Right renal pelvis (tissue), 4 donors: ENCODE measurements around the gene COL8A2. TPM values are rescaled to one million over a fixed set of nuclear protein-coding genes. Genes with fewer than 3 reads are reported as not detected.

Experiments
- DNase-seq, 4 donors: peaks; one replicate each; pipeline ENCODE4 v3.0.0-alpha.2; 2013; ENCODE audit warnings: low read depth in 4 of 4, low spot score in 3 of 4, missing footprints in 1 of 4
- polyA plus RNA-seq, 4 donors: library from polyadenylated mRNA; unstranded; fragments of 120-200 nt; gene quantifications; one replicate each; pipeline ENCODE4 v1.2.1, GENCODE V29; 2013; ENCODE audit not compliant: insufficient read length in 4 of 4

COL8A2 gene
- polyA plus RNA-seq, 4 donors: 1.4 to 3.8 (median 1.9) TPM

- no peak for DNase-seq
Observed at GRCh38 chr1:36115931-36116330, 9.1 kb downstream of the COL8A2 start.

- no peak for DNase-seq
Observed at GRCh38 chr1:36115200-36115669, 9.8 kb downstream of the COL8A2 start.

- no peak for DNase-seq
Observed at GRCh38 chr1:36114371-36114770, 10.7 kb downstream of the COL8A2 start.

- DNase-seq: no peak
Observed at GRCh38 chr1:36112823-36113222, 12.2 kb downstream of the COL8A2 start.

- no peak for DNase-seq
Observed at GRCh38 chr1:36111151-36111550, 13.9 kb downstream of the COL8A2 start.

GRCh38 chr1:36109041-36109679, 15.9 kb downstream of the COL8A2 start:
- DNase-seq: no peak

- DNase-seq: no peak
Observed at GRCh38 chr1:36108314-36108713, 16.7 kb downstream of the COL8A2 start.

- no peak for DNase-seq
Observed at GRCh38 chr1:36107394-36107793, 17.6 kb downstream of the COL8A2 start.

GRCh38 chr1:36106269-36106668, 18.8 kb downstream of the COL8A2 start:
- DNase-seq: no peak

GRCh38 chr1:36101546-36101945, 23.5 kb downstream of the COL8A2 start:
- no peak for DNase-seq

- no peak for DNase-seq
Observed at GRCh38 chr1:36100376-36100775, 24.6 kb downstream of the COL8A2 start.

GRCh38 chr1:36099681-36100341, 25.2 kb downstream of the COL8A2 start:
- peak in 2 of 4 donors; percentile 46 to 65 for DNase-seq

- DNase-seq: no peak
Observed at GRCh38 chr1:36098650-36099365, 26.2 kb downstream of the COL8A2 start.

- DNase-seq: no peak
Observed at GRCh38 chr1:36097693-36098585, 27.1 kb downstream of the COL8A2 start.

- no peak for DNase-seq
Observed at GRCh38 chr1:36096500-36097432, 28.3 kb downstream of the COL8A2 start.

GRCh38 chr1:36095760-36096405, 29.1 kb downstream of the COL8A2 start:
- no peak for DNase-seq

GRCh38 chr1:36094621-36095061, 30.4 kb downstream of the COL8A2 start:
- no peak for DNase-seq

- DNase-seq: no peak
Observed at GRCh38 chr1:36093929-36094328, 31.1 kb downstream of the COL8A2 start.

- no peak for DNase-seq
Observed at GRCh38 chr1:36093226-36093625, 31.8 kb downstream of the COL8A2 start.
